Muscle layer of duodenum (tissue), 2 donors: ENCODE measurements around the gene FCGR2B.
"Not testable (repeated sequence)": the region's sequence is repeated elsewhere in the genome, so short reads cannot be mapped to it uniquely, and the experiment has no call there.

Experiments
- H3K27ac ChIP-seq: one replicate; pipeline ENCODE4 v1.7.0; 2013; ENCODE audit warnings: mild to moderate bottlenecking, low read length
- H3K27me3 ChIP-seq: one replicate; pipeline ENCODE4 v1.7.0; 2013; ENCODE audit warnings: low read depth, mild to moderate bottlenecking, control low read depth, low read length
- H3K36me3 ChIP-seq, 2 donors: one replicate each; pipeline ENCODE4 v1.7.0; 2013; ENCODE audit warnings: low read length in 2 of 2, control low read depth in 1 of 2, mild to moderate bottlenecking in 1 of 2; ENCODE audit not compliant: insufficient read depth in 2 of 2, control insufficient read depth in 1 of 2
- H3K4me1 ChIP-seq, 2 donors: one replicate each; pipeline ENCODE4 v1.7.0; 2013; ENCODE audit warnings: low read length in 2 of 2, mild to moderate bottlenecking in 2 of 2, control low read depth in 1 of 2, moderate library complexity in 1 of 2; ENCODE audit not compliant: insufficient read depth in 2 of 2, control insufficient read depth in 1 of 2
- H3K4me3 ChIP-seq, 2 donors: one replicate each; pipeline ENCODE4 v1.7.0; 2013; ENCODE audit warnings: low read length in 2 of 2, low read depth in 1 of 2, mild to moderate bottlenecking in 1 of 2
- H3K9me3 ChIP-seq, 2 donors: one replicate each; pipeline ENCODE4 v1.7.0; 2013; ENCODE audit warnings: low read length in 2 of 2, control low read depth in 1 of 2, mild to moderate bottlenecking in 1 of 2; ENCODE audit not compliant: control insufficient read depth in 1 of 2
- donor health status: healthy.

The FCGR2B gene

GRCh38 chr1:161662684-161663339 lies at the start of gene FCGR2B:
Gene FCGR2B, plus strand, starts transcription at chr1:161663143. Its CDS starts 99 bp downstream, at chr1:161663242.
- not testable (repeated sequence) for H3K36me3 ChIP-seq, H3K4me1 ChIP-seq, H3K27me3 ChIP-seq, H3K4me3 ChIP-seq, H3K9me3 ChIP-seq, H3K27ac ChIP-seq

GRCh38 chr1:161616417-161616816 lies 46.5 kb upstream of the FCGR2B start:
- H3K4me3 ChIP-seq, H3K27me3 ChIP-seq, H3K27ac ChIP-seq, H3K9me3 ChIP-seq, H3K36me3 ChIP-seq, H3K4me1 ChIP-seq: not testable (repeated sequence)

GRCh38 chr1:161618517-161618916 lies 44.4 kb upstream of the FCGR2B start:
- not testable (repeated sequence) for H3K4me3 ChIP-seq

GRCh38 chr1:161620399-161620798 lies 42.5 kb upstream of the FCGR2B start:
- not testable (repeated sequence) for H3K27me3 ChIP-seq, H3K9me3 ChIP-seq, H3K36me3 ChIP-seq, H3K4me3 ChIP-seq, H3K4me1 ChIP-seq, H3K27ac ChIP-seq

More at GRCh38 chr1:161618517-161618916, 44.4 kb upstream of the FCGR2B start:
- H3K27ac ChIP-seq, H3K27me3 ChIP-seq, H3K4me1 ChIP-seq, H3K36me3 ChIP-seq, H3K9me3 ChIP-seq: not testable (repeated sequence)

- H3K9me3 ChIP-seq, H3K27me3 ChIP-seq, H3K4me1 ChIP-seq, H3K36me3 ChIP-seq: not testable (repeated sequence)
- peak overlapping the region; percentile 32 to 37 for H3K4me3 ChIP-seq
- peak overlapping the region; percentile 14 for H3K27ac ChIP-seq
These were observed 41.6 kb upstream of the FCGR2B start for GRCh38 chr1:161621181-161622000.

- not testable (repeated sequence) for H3K4me1 ChIP-seq, H3K27ac ChIP-seq, H3K4me3 ChIP-seq, H3K9me3 ChIP-seq, H3K36me3 ChIP-seq, H3K27me3 ChIP-seq
These were observed 40.9 kb upstream of the FCGR2B start for GRCh38 chr1:161622054-161622453.

- not testable (repeated sequence) for H3K9me3 ChIP-seq, H3K27me3 ChIP-seq, H3K4me1 ChIP-seq, H3K4me3 ChIP-seq, H3K36me3 ChIP-seq, H3K27ac ChIP-seq
These were observed 39.4 kb upstream of the FCGR2B start for GRCh38 chr1:161623401-161624051.

- H3K9me3 ChIP-seq, H3K4me1 ChIP-seq, H3K27ac ChIP-seq, H3K36me3 ChIP-seq, H3K27me3 ChIP-seq, H3K4me3 ChIP-seq: not testable (repeated sequence)
These were observed 38.3 kb upstream of the FCGR2B start for GRCh38 chr1:161624605-161625004.

- not testable (repeated sequence) for H3K4me3 ChIP-seq, H3K4me1 ChIP-seq, H3K27ac ChIP-seq, H3K36me3 ChIP-seq, H3K9me3 ChIP-seq, H3K27me3 ChIP-seq
These were observed 36.3 kb upstream of the FCGR2B start for GRCh38 chr1:161626445-161627146.

GRCh38 chr1:161630128-161630742 lies 32.7 kb upstream of the FCGR2B start:
- H3K36me3 ChIP-seq, H3K4me1 ChIP-seq, H3K4me3 ChIP-seq, H3K27me3 ChIP-seq, H3K9me3 ChIP-seq, H3K27ac ChIP-seq: not testable (repeated sequence)

- Histone ChIP-seq H3K9me3 (no peaks in the 10 kb centered on the region), H3K27ac (no peak within 1 kb of the TSS), H3K27me3 (no peaks in the 10 kb centered on the region), H3K36me3 (no peaks in the 10 kb centered on the region), H3K4me3 (no peak within 1 kb of the TSS), H3K4me1 (no peaks in the 10 kb centered on the region)
These were observed 31.9 kb upstream of the FCGR2B start, which contains the start of gene FCGR3B for GRCh38 chr1:161631076-161631475. Gene FCGR3B, minus strand, starts transcription at chr1:161631176. Its CDS starts 82 bp downstream, at chr1:161631094.
